ENCODE measurements around the gene AGRN. TPM values are rescaled to one million over a fixed set of nuclear protein-coding genes. Genes with fewer than 3 reads are reported as not detected.

Gene AGRN
- total RNA-seq, 1 donor from 2014 or later, result 114 TPM

DNA sequence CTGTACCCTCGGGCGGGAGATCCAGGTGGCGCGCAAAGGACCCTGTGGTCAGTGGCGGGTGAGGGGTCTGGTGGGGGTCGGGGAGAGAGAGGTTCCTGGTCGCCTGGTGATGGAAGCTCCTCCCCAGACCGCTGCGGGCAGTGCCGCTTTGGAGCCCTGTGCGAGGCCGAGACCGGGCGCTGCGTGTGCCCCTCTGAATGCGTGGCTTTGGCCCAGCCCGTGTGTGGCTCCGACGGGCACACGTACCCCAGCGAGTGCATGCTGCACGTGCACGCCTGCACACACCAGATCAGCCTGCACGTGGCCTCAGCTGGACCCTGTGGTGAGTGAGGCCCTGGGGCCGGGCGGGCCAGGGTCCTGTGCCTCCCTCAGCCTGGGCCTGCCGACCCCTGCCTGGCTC is 23.5 kb downstream of the AGRN start:
- ATAC-seq, result no peak
- Histone ChIP-seq H3K4me1 (peaks cover 18% of the 10 kb centered on the region), H3K27me3 (ENCODE audit: low read depth) (peaks cover 9% of the 10 kb centered on the region), H3K9me3 (no peaks in the 10 kb centered on the region), H3K27ac (no peak overlapping the region), H3K36me3 (peaks cover 35% of the 10 kb centered on the region), H3K4me3 (no peak overlapping the region)
- DNase-seq, result no peak
- intact Hi-C loops (cut with DNase I), result no loop called here
- TF ChIP-seq, protein P1, sequence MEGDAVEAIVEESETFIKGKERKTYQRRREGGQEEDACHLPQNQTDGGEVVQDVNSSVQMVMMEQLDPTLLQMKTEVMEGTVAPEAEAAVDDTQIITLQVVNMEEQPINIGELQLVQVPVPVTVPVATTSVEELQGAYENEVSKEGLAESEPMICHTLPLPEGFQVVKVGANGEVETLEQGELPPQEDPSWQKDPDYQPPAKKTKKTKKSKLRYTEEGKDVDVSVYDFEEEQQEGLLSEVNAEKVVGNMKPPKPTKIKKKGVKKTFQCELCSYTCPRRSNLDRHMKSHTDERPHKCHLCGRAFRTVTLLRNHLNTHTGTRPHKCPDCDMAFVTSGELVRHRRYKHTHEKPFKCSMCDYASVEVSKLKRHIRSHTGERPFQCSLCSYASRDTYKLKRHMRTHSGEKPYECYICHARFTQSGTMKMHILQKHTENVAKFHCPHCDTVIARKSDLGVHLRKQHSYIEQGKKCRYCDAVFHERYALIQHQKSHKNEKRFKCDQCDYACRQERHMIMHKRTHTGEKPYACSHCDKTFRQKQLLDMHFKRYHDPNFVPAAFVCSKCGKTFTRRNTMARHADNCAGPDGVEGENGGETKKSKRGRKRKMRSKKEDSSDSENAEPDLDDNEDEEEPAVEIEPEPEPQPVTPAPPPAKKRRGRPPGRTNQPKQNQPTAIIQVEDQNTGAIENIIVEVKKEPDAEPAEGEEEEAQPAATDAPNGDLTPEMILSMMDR (IDR thresholded peaks at IDR 0.05), result no peak

- no peaks in the 10 kb centered on the region for H3K9me3 ChIP-seq
- H3K27me3 ChIP-seq (ENCODE audit: low read depth), result peaks cover 9% of the 10 kb centered on the region
- intact Hi-C loops (cut with DNase I), result no loop called here
- no peak overlapping the region for H3K27ac ChIP-seq
- DNase-seq (no peak), ATAC-seq (no peak)
- peaks cover 35% of the 10 kb centered on the region for H3K36me3 ChIP-seq
- TF ChIP-seq, protein P1 (IDR thresholded peaks at IDR 0.05), result no peak
- H3K4me1 ChIP-seq, result peaks cover 17% of the 10 kb centered on the region
- no peak overlapping the region for H3K4me3 ChIP-seq
Measured at GRCh38 chr1:1043921-1044320, 24.0 kb downstream of the AGRN start.

- Histone ChIP-seq H3K4me1 (peaks cover 11% of the 10 kb centered on the region), H3K4me3 (no peak overlapping the region), H3K36me3 (peaks cover 35% of the 10 kb centered on the region), H3K27me3 (ENCODE audit: low read depth) (peaks cover 9% of the 10 kb centered on the region), H3K27ac (no peak overlapping the region), H3K9me3 (no peaks in the 10 kb centered on the region)
- DNase-seq (no peak), ATAC-seq (no peak)
- intact Hi-C loops (cut with DNase I), result no loop called here
- TF ChIP-seq, protein P1 (IDR thresholded peaks at IDR 0.05), result no peak
Measured at GRCh38 chr1:1044455-1045078, 24.6 kb downstream of the AGRN start.

GRCh38 chr1:1045129-1045528 is 25.2 kb downstream of the AGRN start:
- Histone ChIP-seq H3K27me3 (ENCODE audit: low read depth) (peaks cover 5% of the 10 kb centered on the region), H3K4me1 (peaks cover 5% of the 10 kb centered on the region), H3K9me3 (no peaks in the 10 kb centered on the region), H3K36me3 (peaks cover 35% of the 10 kb centered on the region), H3K4me3 (no peak overlapping the region), H3K27ac (no peak overlapping the region)
- ATAC-seq, result no peak
- no peak for DNase-seq
- intact Hi-C loops (cut with DNase I), result no loop called here
- TF ChIP-seq, protein P1 (IDR thresholded peaks at IDR 0.05), result no peak

DNA sequence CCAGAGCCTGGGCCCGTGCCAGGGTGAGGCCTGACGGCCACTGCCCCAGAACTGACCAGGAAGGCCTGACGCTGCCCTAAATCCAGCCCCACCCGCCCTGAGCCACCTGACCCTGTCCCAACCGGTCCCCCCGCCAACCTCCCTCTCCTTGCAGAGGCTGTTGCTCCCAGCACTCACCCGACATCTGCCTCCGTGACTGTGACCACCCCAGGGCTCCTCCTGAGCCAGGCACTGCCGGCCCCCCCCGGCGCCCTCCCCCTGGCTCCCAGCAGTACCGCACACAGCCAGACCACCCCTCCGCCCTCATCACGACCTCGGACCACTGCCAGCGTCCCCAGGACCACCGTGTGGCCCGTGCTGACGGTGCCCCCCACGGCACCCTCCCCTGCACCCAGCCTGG is 26.3 kb downstream of the AGRN start:
- Histone ChIP-seq H3K36me3 (peaks cover 37% of the 10 kb centered on the region), H3K4me1 (no peaks in the 10 kb centered on the region), H3K9me3 (no peaks in the 10 kb centered on the region), H3K27me3 (ENCODE audit: low read depth) (no peaks in the 10 kb centered on the region), H3K27ac (no peak overlapping the region), H3K4me3 (no peak overlapping the region)
- intact Hi-C loops (cut with DNase I), result no loop called here
- TF ChIP-seq, protein P1 (IDR thresholded peaks at IDR 0.05), result no peak
- DNase-seq, result no peak
- ATAC-seq, result no peak
